Mammary epithelial cell (primary cell): ENCODE data around the gene RNF7.

ENCODE experiments used
- CTCF ChIP-seq, 2 donors: IDR thresholded peaks in 1 of 2; conservative IDR thresholded peaks in 1 of 2; 2 replicates each; pipeline ENCODE4 v1.5.1; 2011 to 2012; ENCODE audit warnings: inconsistent platforms in 2 of 2, low read length in 2 of 2, mild to moderate bottlenecking in 2 of 2, control low read depth in 1 of 2, low read depth in 1 of 2; ENCODE audit not compliant: insufficient read depth in 1 of 2; ENCODE audit errors: extremely low read depth in 1 of 2
- EZH2 ChIP-seq: IDR thresholded peaks from 2 replicates; pipeline ENCODE4 v1.6.1; 2012; ENCODE audit warnings: low read length, inconsistent platforms, borderline replicate concordance

DNA sequence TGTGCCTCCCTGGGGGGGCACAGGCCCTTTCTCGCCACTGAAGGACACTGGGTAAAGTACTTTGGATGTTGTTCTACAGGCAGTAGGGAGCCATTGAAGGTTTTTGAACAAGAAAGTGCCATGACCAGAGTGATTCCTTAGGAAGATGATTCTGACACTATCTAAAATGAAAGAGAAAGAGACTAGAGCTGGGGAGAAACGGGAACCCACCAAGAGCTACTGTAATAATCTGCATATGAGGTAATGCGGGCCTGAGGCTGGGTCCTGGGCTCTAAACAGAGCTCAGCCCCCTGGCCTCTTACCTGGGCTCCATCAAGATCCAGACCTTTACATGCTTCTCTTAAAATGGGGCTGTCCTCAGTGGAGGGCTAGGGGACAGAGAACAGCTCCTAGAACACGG is 50.1 kb downstream of the RNF7 start:
- TF ChIP-seq CTCF (conservative IDR thresholded peaks at IDR 0.05 in 1 of 2, IDR thresholded peaks at IDR 0.05 in 1 of 2; ENCODE audit: extremely low read depth in 1 of 2, insufficient read depth in 1 of 2, low read depth in 1 of 2, low read length in 2 of 2) (no peak), EZH2 (no peak)
